Vagina (tissue), 2 donors: Measurements from ENCODE around the gene UBE3A. TPM values are rescaled to one million over a fixed set of nuclear protein-coding genes. Genes with fewer than 3 reads are reported as not detected.

Experiments
- DNase-seq, 2 donors: peaks; one replicate each; pipeline ENCODE4 v3.0.0-alpha.2; 2017; ENCODE audit errors: extremely low spot score in 2 of 2
- H3K27ac ChIP-seq: fragments of 200-600 bp; sonication (generic); one replicate; pipeline ENCODE4 v1.5.1; 2019
- H3K27me3 ChIP-seq: fragments of 200-600 bp; sonication (generic); one replicate; pipeline ENCODE4 v1.5.1; 2019
- H3K36me3 ChIP-seq, 2 donors: fragments of 200-600 bp; sonication (generic); one replicate each; pipeline ENCODE4 v1.5.1; 2017 to 2019
- H3K4me1 ChIP-seq: fragments of 200-600 bp; sonication (generic); one replicate; pipeline ENCODE4 v1.5.1; 2019
- H3K4me3 ChIP-seq, 2 donors: fragments of 200-600 bp; sonication (generic); 1 replicate in 1 of 2; 2 replicates in 1 of 2; pipeline ENCODE4 v1.5.1; 2016 to 2019
- H3K9me3 ChIP-seq: fragments of 200-600 bp; sonication (generic); one replicate; pipeline ENCODE4 v1.5.1; 2019
- CTCF ChIP-seq, 3 experiments: fragments of 450-650 bp in 2 of 3; fragments of 200-600 bp in 1 of 3; sonication (generic) in 1 of 3; IDR thresholded peaks; one replicate each; pipeline ENCODE4 v1.5.1; 2017 to 2019; ENCODE audit warnings: antibody characterized with exemption in 3 of 3, mild to moderate bottlenecking in 2 of 3, moderate library complexity in 2 of 3
- POLR2A ChIP-seq, 2 donors: fragments of 450-650 bp; IDR thresholded peaks; one replicate each; pipeline ENCODE4 v1.6.1; 2017; ENCODE audit warnings: antibody characterized with exemption in 2 of 2, mild to moderate bottlenecking in 2 of 2, moderate library complexity in 2 of 2
- POLR2AphosphoS5 ChIP-seq, 2 donors: sonication (generic); formaldehyde crosslinking; IDR thresholded peaks; one replicate each; pipeline ENCODE4 v1.9.0; 2017; ENCODE audit warnings: antibody characterized with exemption in 2 of 2, mild to moderate bottlenecking in 2 of 2, low read depth in 1 of 2; ENCODE audit not compliant: insufficient read depth in 1 of 2
- intact Hi-C: fragments of 100-400 bp; cut with DNase I; formaldehyde crosslinking; loops from one replicate; pipeline ENCODE4 v1.15.1; 2023
- total RNA-seq: library from RNA; depleted of rRNA; stranded (reverse); fragments of >200 nt; gene quantifications from one replicate; pipeline ENCODE4 v1.2.3, GENCODE V29; 2016

The UBE3A gene
- total RNA-seq, 1 donor from 2014 or later: 71.9 TPM

DNA sequence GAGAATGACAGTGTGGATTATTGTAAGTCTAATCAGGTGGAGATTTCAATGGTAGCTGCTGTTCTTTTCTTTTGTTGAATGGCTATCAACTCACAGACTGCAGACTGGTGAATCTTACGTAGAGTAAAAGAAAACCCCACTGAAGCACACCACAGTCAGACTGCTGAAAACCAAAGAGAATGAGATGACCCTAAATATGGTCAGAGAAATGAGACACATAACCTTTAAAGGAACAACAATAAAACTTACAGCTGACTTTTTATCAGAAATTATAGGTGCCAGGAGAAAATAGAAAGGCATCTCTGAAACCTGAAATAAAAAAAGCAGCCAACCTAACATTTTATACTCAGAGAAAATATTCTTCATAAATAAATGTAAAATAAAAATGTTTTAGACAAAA is 12.7 kb upstream of the UBE3A start:
- Histone ChIP-seq H3K27ac (no peak overlapping the region), H3K9me3 (no peaks in the 10 kb centered on the region), H3K27me3 (no peaks in the 10 kb centered on the region), H3K4me1 (no peaks in the 10 kb centered on the region), H3K4me3 (no peak overlapping the region), H3K36me3 (no peaks in the 10 kb centered on the region)
- TF ChIP-seq CTCF (IDR thresholded peaks at IDR 0.05): no peak
- no peak for TF ChIP-seq POLR2AphosphoS5 (IDR thresholded peaks at IDR 0.05; ENCODE audit: insufficient read depth in 1 of 2, low read depth in 1 of 2)
- TF ChIP-seq POLR2A (IDR thresholded peaks at IDR 0.05): no peak
- no peak for DNase-seq
- intact Hi-C loops: no loop called here

- no peaks in the 10 kb centered on the region for H3K9me3 ChIP-seq
- no peaks in the 10 kb centered on the region for H3K4me1 ChIP-seq
- no peak overlapping the region for H3K27ac ChIP-seq
- no peak for DNase-seq
- TF ChIP-seq POLR2A (IDR thresholded peaks at IDR 0.05): no peak
- TF ChIP-seq CTCF (IDR thresholded peaks at IDR 0.05): no peak
- TF ChIP-seq POLR2AphosphoS5 (IDR thresholded peaks at IDR 0.05; ENCODE audit: insufficient read depth in 1 of 2, low read depth in 1 of 2): no peak
- no peak overlapping the region for H3K4me3 ChIP-seq
- no peaks in the 10 kb centered on the region for H3K36me3 ChIP-seq
- H3K27me3 ChIP-seq: no peaks in the 10 kb centered on the region
- intact Hi-C loops: no loop called here
Measured at GRCh38 chr15:25450163-25450562, 11.3 kb upstream of the UBE3A start.

- H3K4me3 ChIP-seq: no peak overlapping the region
- H3K27ac ChIP-seq: no peak overlapping the region
- no peak for TF ChIP-seq POLR2AphosphoS5 (IDR thresholded peaks at IDR 0.05; ENCODE audit: insufficient read depth in 1 of 2, low read depth in 1 of 2)
- no peak for TF ChIP-seq CTCF (IDR thresholded peaks at IDR 0.05)
- intact Hi-C loops: no loop called here
- DNase-seq: no peak
- no peaks in the 10 kb centered on the region for H3K9me3 ChIP-seq
- H3K36me3 ChIP-seq: no peaks in the 10 kb centered on the region
- H3K4me1 ChIP-seq: no peaks in the 10 kb centered on the region
- H3K27me3 ChIP-seq: no peaks in the 10 kb centered on the region
Measured at GRCh38 chr15:25446076-25446475, 7.3 kb upstream of the UBE3A start.

DNA sequence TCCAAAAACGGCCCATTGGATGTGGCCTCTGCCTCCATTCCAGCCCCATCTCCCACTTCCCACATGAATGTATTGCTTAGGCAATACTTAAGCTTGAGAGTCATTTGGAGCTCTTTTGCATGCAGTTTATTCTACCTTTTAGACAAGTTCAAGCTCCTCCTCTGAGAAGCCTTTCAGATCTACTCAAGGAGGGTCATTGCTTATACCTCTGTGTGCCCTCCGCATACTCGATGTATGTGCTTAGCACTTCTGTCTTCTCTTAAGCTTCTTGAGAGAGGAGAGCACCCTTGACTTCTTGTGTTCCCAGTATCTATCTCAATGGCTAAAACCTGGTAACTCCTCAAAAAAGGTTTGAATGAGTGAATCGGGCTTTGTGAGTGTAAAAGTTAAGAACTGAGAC is 6.6 kb upstream of the UBE3A start:
- H3K27ac ChIP-seq: no peak overlapping the region
- no peak for DNase-seq
- H3K36me3 ChIP-seq: no peaks in the 10 kb centered on the region
- no peaks in the 10 kb centered on the region for H3K4me1 ChIP-seq
- no peak overlapping the region for H3K4me3 ChIP-seq
- intact Hi-C loops: no loop called here
- no peaks in the 10 kb centered on the region for H3K9me3 ChIP-seq
- no peaks in the 10 kb centered on the region for H3K27me3 ChIP-seq
- TF ChIP-seq CTCF (IDR thresholded peaks at IDR 0.05): no peak
- no peak for TF ChIP-seq POLR2A (IDR thresholded peaks at IDR 0.05)
- TF ChIP-seq POLR2AphosphoS5 (IDR thresholded peaks at IDR 0.05; ENCODE audit: insufficient read depth in 1 of 2, low read depth in 1 of 2): no peak

DNA sequence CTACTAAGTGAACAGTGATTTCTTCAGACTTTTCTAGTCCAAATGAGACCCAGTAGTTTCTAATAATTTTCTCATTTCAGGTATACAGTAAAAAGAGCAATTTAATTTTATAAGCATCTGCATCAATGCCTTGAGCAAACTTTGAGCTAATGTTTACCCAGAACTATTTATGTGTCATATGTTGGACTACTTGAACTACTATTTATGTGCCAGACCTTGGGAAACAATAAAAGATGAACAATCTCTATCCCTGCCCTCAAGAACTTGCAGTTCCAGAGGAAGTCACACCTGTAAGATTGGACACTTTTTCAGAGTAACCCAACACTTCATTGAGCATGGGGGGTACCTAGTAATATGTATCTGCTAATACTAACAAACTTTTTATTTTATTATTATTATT is 2.3 kb upstream of the UBE3A start:
- H3K27ac ChIP-seq: no peak overlapping the region
- H3K4me1 ChIP-seq: peaks cover 29% of the 10 kb centered on the region
- no peaks in the 10 kb centered on the region for H3K36me3 ChIP-seq
- H3K9me3 ChIP-seq: no peaks in the 10 kb centered on the region
- intact Hi-C loops: no loop called here
- H3K27me3 ChIP-seq: no peaks in the 10 kb centered on the region
- H3K4me3 ChIP-seq: no peak overlapping the region
- TF ChIP-seq POLR2AphosphoS5 (IDR thresholded peaks at IDR 0.05; ENCODE audit: insufficient read depth in 1 of 2, low read depth in 1 of 2) (no peak), CTCF (IDR thresholded peaks at IDR 0.05) (no peak), POLR2A (IDR thresholded peaks at IDR 0.05) (no peak)
- DNase-seq: no peak
